H1 (cell line): ENCODE data around the gene WIPF3. TPM values are rescaled to one million over a fixed set of nuclear protein-coding genes. Genes with fewer than 3 reads are reported as not detected.

Experiments used
- CTCF ChIA-PET: fragments of 300-600 bp; sonication (Branson Sonifier 250); formaldehyde crosslinking; loops from one replicate; lab custom pipeline; 2021; ENCODE audit not compliant: partially characterized antibody; lab: Charles Lee
- POLR2A ChIA-PET: fragments of 300-600 bp; sonication (Branson Sonifier 250); formaldehyde crosslinking; loops from one replicate; lab custom pipeline; 2021; ENCODE audit warnings: inconsistent platforms; ENCODE audit not compliant: partially characterized antibody; lab: Charles Lee
- DNase-seq, 2 experiments: peaks; one replicate each; pipeline versions ENCODE4 v3.0.0 to v3.0.0-alpha.2; 2010 to 2022; ENCODE audit warnings: low spot score in 2 of 2, low read depth in 1 of 2, mixed read lengths in 1 of 2
- FAIRE-seq: peaks from 2 replicates; lab custom pipeline; 2011; peaks lifted over from hg19 to GRCh38; lab: Jason Lieb, UNC
- H2AFZ ChIP-seq: 2 replicates; pipeline ENCODE4 v1.8.1; 2012; ENCODE audit warnings: low read length, inconsistent platforms
- H2AK5ac ChIP-seq: 2 replicates; pipeline ENCODE4 v1.6.1; 2013; ENCODE audit warnings: low read depth, low read length
- H2BK120ac ChIP-seq: replicated peaks from 2 replicates; pipeline ENCODE3; 2013; ENCODE audit warnings: low read depth, low read length, inconsistent platforms
- H2BK12ac ChIP-seq: 2 replicates; pipeline ENCODE4 v1.6.1; 2013; ENCODE audit warnings: low read depth, low read length
- H2BK15ac ChIP-seq: 2 replicates; pipeline ENCODE4 v1.6.1; 2013; ENCODE audit warnings: low read length
- H2BK20ac ChIP-seq: 2 replicates; pipeline ENCODE4 v1.6.1; 2013; ENCODE audit warnings: low read length
- H2BK5ac ChIP-seq: 2 replicates; pipeline ENCODE4 v1.6.1; 2013; ENCODE audit warnings: low read depth, low read length
- H3K14ac ChIP-seq: 2 replicates; pipeline ENCODE4 v1.6.1; 2013; ENCODE audit warnings: inconsistent platforms; ENCODE audit not compliant: insufficient read length
- H3K18ac ChIP-seq: 2 replicates; pipeline ENCODE4 v1.6.1; 2013; ENCODE audit warnings: low read length; ENCODE audit errors: extremely low read depth
- H3K23ac ChIP-seq: 2 replicates; pipeline ENCODE4 v1.6.1; 2013; ENCODE audit warnings: inconsistent platforms; ENCODE audit not compliant: insufficient read length
- H3K23me2 ChIP-seq: 2 replicates; pipeline ENCODE4 v1.6.1; 2013; ENCODE audit warnings: low read depth, low read length
- H3K27ac ChIP-seq: 2 replicates; pipeline ENCODE4 v1.6.1; 2011; ENCODE audit warnings: low read depth, low read length, inconsistent platforms
- H3K27me3 ChIP-seq, 4 experiments: replicated peaks in 1 of 4; 1 replicate in 1 of 4; 2 replicates in 3 of 4; pipeline versions ENCODE4 v1.6.1 to v1.8.1; 2011 to 2013; ENCODE audit warnings: low read length in 3 of 4, mild to moderate bottlenecking in 3 of 4, inconsistent platforms in 2 of 4, mixed read lengths in 2 of 4, moderate library complexity in 1 of 4; ENCODE audit not compliant: control insufficient read depth in 3 of 4, insufficient read depth in 3 of 4; ENCODE audit errors: extremely low read depth in 1 of 4
- H3K36me3 ChIP-seq, 4 experiments: 2 replicates each; pipeline versions ENCODE4 v1.6.1 to v1.8.1; 2011 to 2013; ENCODE audit warnings: mild to moderate bottlenecking in 4 of 4, low read length in 3 of 4, moderate library complexity in 2 of 4, control low read depth in 1 of 4, inconsistent platforms in 1 of 4; ENCODE audit not compliant: insufficient read depth in 4 of 4, control insufficient read depth in 2 of 4
- H3K4ac ChIP-seq: replicated peaks from 2 replicates; pipeline ENCODE3; 2013; ENCODE audit warnings: low read length, low read depth, mixed read lengths, inconsistent platforms; ENCODE audit not compliant: insufficient read length
- H3K4me1 ChIP-seq, 4 experiments: replicated peaks in 1 of 4; 1 replicate in 1 of 4; 2 replicates in 3 of 4; pipeline versions ENCODE4 v1.6.1 to v1.8.1; 2011 to 2013; ENCODE audit warnings: low read length in 3 of 4, inconsistent platforms in 2 of 4, mixed read lengths in 1 of 4; ENCODE audit not compliant: insufficient read depth in 4 of 4, control insufficient read depth in 3 of 4
- H3K4me2 ChIP-seq, 2 experiments: 2 replicates each; pipeline versions ENCODE4 v1.6.1 to v1.8.1; 2011 to 2013; ENCODE audit warnings: low read depth in 2 of 2, low read length in 2 of 2, control low read depth in 1 of 2, inconsistent platforms in 1 of 2, mild to moderate bottlenecking in 1 of 2; ENCODE audit not compliant: insufficient read depth in 1 of 2
- H3K4me3 ChIP-seq, 4 experiments: fragments of 200-600, 300-600 bp in 1 of 4; sonication (generic), shearing (Covaris generic), sonication (Bioruptor Twin) in 1 of 4; 2 replicates each; pipeline versions ENCODE4 v1.5.1 to v1.8.1; 2011 to 2016; ENCODE audit warnings: low read length in 4 of 4, low read depth in 3 of 4, control low read depth in 2 of 4, inconsistent platforms in 2 of 4, mild to moderate bottlenecking in 2 of 4, mixed read lengths in 1 of 4, moderate library complexity in 1 of 4; ENCODE audit not compliant: insufficient read depth in 2 of 4; ENCODE audit errors: extremely low read depth in 1 of 4
- H3K56ac ChIP-seq: replicated peaks from 2 replicates; pipeline ENCODE3; 2013; ENCODE audit warnings: low read depth, mild to moderate bottlenecking, mixed read lengths, low read length, inconsistent platforms; ENCODE audit not compliant: insufficient read length
- H3K79me1 ChIP-seq: 2 replicates; pipeline ENCODE4 v1.6.1; 2013; ENCODE audit warnings: low read depth, low read length, control low read depth
- H3K79me2 ChIP-seq, 2 experiments: 2 replicates each; pipeline versions ENCODE4 v1.6.1 to v1.8.1; 2012 to 2013; ENCODE audit warnings: low read length in 2 of 2, mild to moderate bottlenecking in 2 of 2, inconsistent platforms in 1 of 2; ENCODE audit not compliant: insufficient read depth in 2 of 2, control insufficient read depth in 1 of 2
- H3K9ac ChIP-seq, 4 experiments: replicated peaks in 1 of 4; 1 replicate in 1 of 4; 2 replicates in 3 of 4; pipeline versions ENCODE4 v1.6.1 to v1.8.1; 2011 to 2013; ENCODE audit warnings: low read depth in 3 of 4, low read length in 3 of 4, control low read depth in 2 of 4, mild to moderate bottlenecking in 2 of 4, moderate library complexity in 2 of 4, inconsistent platforms in 1 of 4; ENCODE audit errors: extremely low read depth in 1 of 4
- H3K9me3 ChIP-seq, 2 experiments: 2 replicates each; pipeline versions ENCODE4 v1.6.1 to v1.8.1; 2012 to 2013; ENCODE audit warnings: mild to moderate bottlenecking in 2 of 2, moderate library complexity in 2 of 2, control low read depth in 1 of 2, inconsistent platforms in 1 of 2, low read depth in 1 of 2, low read length in 1 of 2, mixed read lengths in 1 of 2; ENCODE audit not compliant: insufficient read depth in 2 of 2
- H4K20me1 ChIP-seq, 2 experiments: replicated peaks in 1 of 2; 2 replicates each; pipeline versions ENCODE3 to v1.8.1; 2011 to 2013; ENCODE audit warnings: inconsistent platforms in 2 of 2, low read length in 2 of 2, mild to moderate bottlenecking in 1 of 2; ENCODE audit not compliant: insufficient read depth in 2 of 2, control insufficient read depth in 1 of 2
- H4K5ac ChIP-seq: 2 replicates; pipeline ENCODE4 v1.6.1; 2013; ENCODE audit warnings: low read length, low read depth, mixed read lengths, inconsistent platforms; ENCODE audit not compliant: insufficient read length
- H4K8ac ChIP-seq: 2 replicates; pipeline ENCODE4 v1.8.0; 2013; ENCODE audit warnings: mild to moderate bottlenecking, moderate library complexity, low read length, inconsistent platforms; ENCODE audit not compliant: insufficient read depth; ENCODE audit errors: extremely low read depth
- H4K91ac ChIP-seq: replicated peaks from 2 replicates; pipeline ENCODE3; 2013; ENCODE audit warnings: low read length, mixed read lengths, inconsistent platforms; ENCODE audit not compliant: insufficient read length
- GABPA ChIP-seq: IDR thresholded peaks from 2 replicates; pipeline ENCODE4 v1.6.1; 2011; ENCODE audit warnings: mild to moderate bottlenecking, low read length, moderate library complexity, borderline replicate concordance; ENCODE audit not compliant: insufficient read depth
- HDAC2 ChIP-seq, 2 experiments: fragments of 300-600 bp in 1 of 2; sonication (generic) in 1 of 2; IDR thresholded peaks; 2 replicates each; pipeline ENCODE4 v1.6.1; 2011 to 2012; ENCODE audit warnings: low read depth in 2 of 2, low read length in 2 of 2, mild to moderate bottlenecking in 2 of 2, moderate library complexity in 2 of 2, borderline replicate concordance in 1 of 2, inconsistent platforms in 1 of 2
- RAD21 ChIP-seq, 2 experiments: IDR thresholded peaks in 1 of 2; conservative IDR thresholded peaks in 1 of 2; 2 replicates each; pipeline ENCODE4 v1.6.1; 2011; ENCODE audit warnings: low read depth in 2 of 2, low read length in 2 of 2, improper control_type of control experiment in 1 of 2, inconsistent platforms in 1 of 2, mild to moderate bottlenecking in 1 of 2, moderate library complexity in 1 of 2
- WGBS, 2 experiments: shearing (Covaris generic) in 1 of 2; methylation state at CpG; one replicate each; pipeline versions ENCODE4 v1.1.6 to v1.1.7; 2013 to 2015; ENCODE audit warnings: low lambda C conversion rate in 2 of 2, mixed read lengths in 2 of 2, inconsistent platforms in 1 of 2, low coverage in 1 of 2, missing lambda C conversion rate in 1 of 2; ENCODE audit not compliant: insufficient replicate concordance in 2 of 2, insufficient coverage in 1 of 2, insufficient read length in 1 of 2; ENCODE audit errors: extremely low coverage in 1 of 2, missing lambda C conversion rate in 1 of 2; 5-methylcytosine and 5-hydroxymethylcytosine counted together
- polyA plus RNA-seq, 7 experiments: library from polyadenylated mRNA; depleted of rRNA in 3 of 7; stranded (reverse) in 5 of 7; unstranded in 2 of 7; fragments of >200 nt in 5 of 7; fragments of 200-250 nt in 2 of 7; gene quantifications; 1 replicate in 5 of 7; 2 replicates in 1 of 7; 4 replicates in 1 of 7; pipeline versions ENCODE4 v1.2.1 to v1.2.3, GENCODE V29; 2011 to 2013; ENCODE audit warnings: missing spikeins in 2 of 7, mixed read lengths in 2 of 7
- total RNA-seq: library from RNA; stranded (reverse); fragmentation: NEBNext Ultra II Directional; extraction: Animal tissue kit (Norgen Biotek cat#: 25700); gene quantifications from 2 replicates; pipeline ENCODE4 v1.2.1, GENCODE V29; 2021
- TF ChIP-seq, protein P1 (sequence below), 3 experiments: IDR thresholded peaks; 1 replicate in 2 of 3; 2 replicates in 1 of 3; pipeline versions ENCODE4 v1.5.1 to v1.6.1; 2011; ENCODE audit warnings: low read length in 3 of 3, mild to moderate bottlenecking in 3 of 3, inconsistent platforms in 2 of 3, low read depth in 1 of 3, moderate library complexity in 1 of 3; ENCODE audit not compliant: insufficient read depth in 1 of 3; ENCODE audit errors: control extremely low read depth in 1 of 3

The WIPF3 gene
- total and polyA plus RNA-seq, 2 of the 8 experiments (the other 6 are each of a cell fraction or from before 2014, with no cell fraction given) = 5.0 to 12.1 TPM

DNA sequence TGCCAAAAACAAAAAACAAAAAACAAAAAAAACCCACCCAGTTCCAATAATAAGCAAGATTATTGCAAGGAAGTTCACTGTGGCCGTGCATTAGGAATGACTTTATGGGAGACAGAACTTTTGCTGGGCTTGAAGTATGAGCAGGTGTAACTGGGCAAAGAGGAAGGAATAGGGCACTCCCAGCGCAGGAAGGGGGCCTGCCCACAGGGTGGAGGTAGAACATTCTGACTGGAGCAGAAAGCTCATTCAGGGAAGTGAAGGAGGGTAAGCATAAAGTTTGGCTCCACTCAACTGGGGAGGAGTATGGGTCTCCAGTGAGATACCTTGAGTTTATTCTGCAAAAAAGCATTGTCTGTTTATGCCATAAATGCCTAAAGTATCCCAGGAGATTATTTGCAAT is 42.1 kb upstream of the WIPF3 start:
- H2AK5ac ChIP-seq = no peak overlapping the region
- no peaks in the 10 kb centered on the region for H4K20me1 ChIP-seq
- H4K8ac ChIP-seq = no peak overlapping the region
- no peaks in the 10 kb centered on the region for H3K27me3 ChIP-seq
- no peak overlapping the region for H2BK5ac ChIP-seq
- ChIA-PET CTCF (interaction anchor here (0.6 to 2.1 kb wide), 7 partner anchors 12 to 157 kb away, joined by 3 to 6 read pairs (median 4); no protein-coding TSS in a partner anchor), POLR2A (interaction anchor here (1.0 kb wide), 1 partner anchor 157 kb away, joined by 3 read pairs; no protein-coding TSS in a partner anchor)
- H4K91ac ChIP-seq = no peak overlapping the region
- no peaks in the 10 kb centered on the region for H3K9me3 ChIP-seq
- no peak overlapping the region for H2BK12ac ChIP-seq
- H3K9ac ChIP-seq = no peak overlapping the region
- no peak overlapping the region for H2BK120ac ChIP-seq
- H3K4me3 ChIP-seq = no peak overlapping the region
- H3K27ac ChIP-seq = no peak overlapping the region
- H3K56ac ChIP-seq = no peak overlapping the region
- 68% methylated on average over 2 of the region's 2 CpGs; no CpG with 5 or more reads in 1 of the 2 experiments for WGBS, 2 experiments
- DNase-seq (peak in 1 of 2 experiments; percentile 58), FAIRE-seq (peak; percentile 71)
- no peak overlapping the region for H3K4ac ChIP-seq
- H4K5ac ChIP-seq = no peak overlapping the region
- H3K18ac ChIP-seq = no peak overlapping the region
- TF ChIP-seq RAD21 (IDR thresholded peaks at IDR 0.05 in 1 of 2, conservative IDR thresholded peaks at IDR 0.05 in 1 of 2; ENCODE audit: low read depth in 2 of 2, low read length in 2 of 2) = peak; percentile 91
- 0 out of 2 replicates have a peak, but pooled peaks have one; percentile 11 for TF ChIP-seq GABPA
- TF ChIP-seq, protein P1, sequence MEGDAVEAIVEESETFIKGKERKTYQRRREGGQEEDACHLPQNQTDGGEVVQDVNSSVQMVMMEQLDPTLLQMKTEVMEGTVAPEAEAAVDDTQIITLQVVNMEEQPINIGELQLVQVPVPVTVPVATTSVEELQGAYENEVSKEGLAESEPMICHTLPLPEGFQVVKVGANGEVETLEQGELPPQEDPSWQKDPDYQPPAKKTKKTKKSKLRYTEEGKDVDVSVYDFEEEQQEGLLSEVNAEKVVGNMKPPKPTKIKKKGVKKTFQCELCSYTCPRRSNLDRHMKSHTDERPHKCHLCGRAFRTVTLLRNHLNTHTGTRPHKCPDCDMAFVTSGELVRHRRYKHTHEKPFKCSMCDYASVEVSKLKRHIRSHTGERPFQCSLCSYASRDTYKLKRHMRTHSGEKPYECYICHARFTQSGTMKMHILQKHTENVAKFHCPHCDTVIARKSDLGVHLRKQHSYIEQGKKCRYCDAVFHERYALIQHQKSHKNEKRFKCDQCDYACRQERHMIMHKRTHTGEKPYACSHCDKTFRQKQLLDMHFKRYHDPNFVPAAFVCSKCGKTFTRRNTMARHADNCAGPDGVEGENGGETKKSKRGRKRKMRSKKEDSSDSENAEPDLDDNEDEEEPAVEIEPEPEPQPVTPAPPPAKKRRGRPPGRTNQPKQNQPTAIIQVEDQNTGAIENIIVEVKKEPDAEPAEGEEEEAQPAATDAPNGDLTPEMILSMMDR (IDR thresholded peaks at IDR 0.05; ENCODE audit: control extremely low read depth in 1 of 3, insufficient read depth in 1 of 3, low read depth in 1 of 3, low read length in 3 of 3) = peak; percentile 73 to 82 (median 80)
- no peak for TF ChIP-seq HDAC2 (IDR thresholded peaks at IDR 0.05; ENCODE audit: borderline replicate concordance in 1 of 2, low read depth in 2 of 2, low read length in 2 of 2)
- TF ChIP-seq, all 59 proteins: peak for 3
- H2AFZ ChIP-seq = no peak overlapping the region
- H3K79me1 ChIP-seq = no peaks in the 10 kb centered on the region
- H2BK20ac ChIP-seq = no peak overlapping the region
- H3K23ac ChIP-seq = no peak overlapping the region
- no peak overlapping the region for H2BK15ac ChIP-seq
- H3K23me2 ChIP-seq = no peaks in the 10 kb centered on the region
- peaks cover 0 to 6% (median 0%) of the 10 kb centered on the region in 4 experiments; a peak in 2 of 7 replicates for H3K4me1 ChIP-seq
- H3K36me3 ChIP-seq = no peaks in the 10 kb centered on the region
- no peak overlapping the region for H3K4me2 ChIP-seq
- no peaks in the 10 kb centered on the region for H3K79me2 ChIP-seq
- H3K14ac ChIP-seq = no peak overlapping the region
